MCF 10A (cell line): ENCODE data around the gene ASTN1. TPM values are rescaled to one million over a fixed set of nuclear protein-coding genes. Genes with fewer than 3 reads are reported as not detected.
A peak's percentile ranks its signal among the peaks of the same experiment; 100 is the strongest.

Experiments
- BruUV-seq: library from RNA; stranded (reverse); fragments of 400-500 nt; replicated peaks from 2 replicates; lab custom pipeline; 2021; lab: Mats Ljungman, UMichigan
- CTCF ChIA-PET: fragments of 300-600 bp; sonication (Branson Sonifier 250); formaldehyde crosslinking; extraction: SDS; loops from one replicate; lab custom pipeline; 2021; ENCODE audit warnings: antibody characterized with exemption, inconsistent platforms; lab: Yijun Ruan, JAX
- POLR2A ChIA-PET: fragments of 300-600, 350-650 bp; sonication (Branson Sonifier 250); formaldehyde crosslinking; extraction: SDS; loops from one replicate; lab custom pipeline; 2020; ENCODE audit warnings: antibody characterized with exemption, inconsistent platforms; lab: Yijun Ruan, JAX
- DNase-seq: peaks from one replicate; pipeline ENCODE4 v3.0.0-alpha.2; 2018; ENCODE audit not compliant: unreplicated experiment
- H3K27ac Mint-ChIP-seq: one replicate; pipeline ENCODE4 v1.8.0; 2022; ENCODE audit warnings: mild to moderate bottlenecking, low read depth, mixed read lengths; ENCODE audit not compliant: unreplicated experiment
- H3K27me3 Mint-ChIP-seq: one replicate; pipeline ENCODE4 v1.8.0; 2022; ENCODE audit warnings: mixed read lengths; ENCODE audit not compliant: insufficient read depth, unreplicated experiment
- H3K36me3 Mint-ChIP-seq: one replicate; pipeline ENCODE4 v1.8.0; 2022; ENCODE audit warnings: mild to moderate bottlenecking, moderate library complexity, mixed read lengths; ENCODE audit not compliant: insufficient read depth, unreplicated experiment
- H3K4me1 Mint-ChIP-seq: one replicate; pipeline ENCODE4 v1.8.0; 2022; ENCODE audit warnings: mixed read lengths; ENCODE audit not compliant: insufficient read depth, unreplicated experiment
- H3K4me3 Mint-ChIP-seq: one replicate; pipeline ENCODE4 v1.8.0; 2022; ENCODE audit warnings: mild to moderate bottlenecking, moderate library complexity, mixed read lengths; ENCODE audit not compliant: unreplicated experiment
- H3K9me3 Mint-ChIP-seq: one replicate; pipeline ENCODE4 v1.8.0; 2022; ENCODE audit warnings: mixed read lengths; ENCODE audit not compliant: unreplicated experiment
- CTCF ChIP-seq: fragments of 200-600 bp; IDR thresholded peaks from one replicate; pipeline ENCODE4 v1.8.0; 2022; ENCODE audit warnings: antibody characterized with exemption, mild to moderate bottlenecking; ENCODE audit not compliant: unreplicated experiment
- intact Hi-C: fragments of 100-400 bp; cut with micrococcal nuclease; formaldehyde crosslinking; loops from 2 replicates; pipeline ENCODE4 v1.14.1; 2022
- total RNA-seq: library from RNA; stranded (reverse); gene quantifications from 2 replicates; pipeline ENCODE4 v1.2.3, GENCODE V29; 2022

ASTN1 gene
- total RNA-seq, 1 experiment from 2014 or later, result not detected

GRCh38 chr1:177165069-177165439, 542 bp upstream of the ASTN1 start:
- DNase-seq, result no peak
- BruUV-seq, result no TSS peak
- CTCF ChIA-PET, result interaction anchor here (0.5 to 5.5 kb wide), 8 partner anchors 17 to 790 kb away, joined by 3 to 34 read pairs (median 4); no protein-coding TSS in a partner anchor
- Mint-ChIP-seq H3K27me3 (peaks cover 48% of the 10 kb centered on the region), H3K36me3 (no peaks in the 10 kb centered on the region), H3K4me3 (no peak overlapping the region), H3K27ac (no peak overlapping the region), H3K9me3 (no peaks in the 10 kb centered on the region), H3K4me1 (peaks cover 5% of the 10 kb centered on the region)
- no peak for TF ChIP-seq CTCF
- intact Hi-C loops, result no loop called here
- POLR2A ChIA-PET, result no interaction called here

- DNase-seq, result no peak
- H3K27me3 Mint-ChIP-seq, result peaks cover 48% of the 10 kb centered on the region
- peak overlapping the region; percentile 41 for H3K4me3 Mint-ChIP-seq
- no TSS peak for BruUV-seq
- no peaks in the 10 kb centered on the region for H3K9me3 Mint-ChIP-seq
- POLR2A ChIA-PET, result no interaction called here
- CTCF ChIA-PET, result interaction anchor here (0.6 to 5.5 kb wide), 4 partner anchors 8 to 283 kb away, joined by 3 to 34 read pairs (median 4); no protein-coding TSS in a partner anchor
- no peak for TF ChIP-seq CTCF
- peaks cover 5% of the 10 kb centered on the region for H3K4me1 Mint-ChIP-seq
- intact Hi-C loops, result no loop called here
- no peak overlapping the region for H3K27ac Mint-ChIP-seq
- no peaks in the 10 kb centered on the region for H3K36me3 Mint-ChIP-seq
These were observed 600 bp downstream of the ASTN1 start for GRCh38 chr1:177163844-177164379.

- H3K36me3 Mint-ChIP-seq, result no peaks in the 10 kb centered on the region
- CTCF ChIA-PET, result interaction anchor here (0.6 to 5.5 kb wide), 5 partner anchors 9 to 183 kb away, joined by 3 to 34 read pairs (median 4); no protein-coding TSS in a partner anchor
- peaks cover 5% of the 10 kb centered on the region for H3K4me1 Mint-ChIP-seq
- no peak overlapping the region for H3K4me3 Mint-ChIP-seq
- POLR2A ChIA-PET, result no interaction called here
- intact Hi-C loops, result no loop called here
- TF ChIP-seq CTCF, result no peak
- BruUV-seq, result no TSS peak
- no peak overlapping the region for H3K27ac Mint-ChIP-seq
- no peak for DNase-seq
- peaks cover 48% of the 10 kb centered on the region for H3K27me3 Mint-ChIP-seq
- H3K9me3 Mint-ChIP-seq, result no peaks in the 10 kb centered on the region
These were observed 2.3 kb downstream of the ASTN1 start for GRCh38 chr1:177162243-177162642.

GRCh38 chr1:177146499-177146898, 18.0 kb downstream of the ASTN1 start:
- ChIA-PET POLR2A (interaction anchor here (0.6 kb wide), 1 partner anchor 266 kb away, joined by 3 read pairs; no protein-coding TSS in a partner anchor), CTCF (interaction anchor here (0.7 to 1.2 kb wide), 3 partner anchors 9 to 252 kb away, joined by 3 to 5 read pairs (median 3); no protein-coding TSS in a partner anchor)
- TF ChIP-seq CTCF, result no peak
- H3K4me3 Mint-ChIP-seq, result no peak overlapping the region
- BruUV-seq, result no TSS peak
- no peak for DNase-seq
- H3K36me3 Mint-ChIP-seq, result no peaks in the 10 kb centered on the region
- H3K9me3 Mint-ChIP-seq, result no peaks in the 10 kb centered on the region
- intact Hi-C loops, result no loop called here
- no peaks in the 10 kb centered on the region for H3K4me1 Mint-ChIP-seq
- H3K27ac Mint-ChIP-seq, result no peak overlapping the region
- peaks cover 6% of the 10 kb centered on the region for H3K27me3 Mint-ChIP-seq
